ENCODE measurements around the gene SNTB2. TPM values are rescaled to one million over a fixed set of nuclear protein-coding genes. Genes with fewer than 3 reads are reported as not detected.

SNTB2 gene
- total RNA-seq, 1 donor from 2014 or later: 36.1 TPM

GRCh38 chr16:69219279-69219678 lies 32.3 kb downstream of the SNTB2 start:
- no peak for DNase-seq
- intact Hi-C loops (cut with DNase I): no loop called here
- Histone ChIP-seq H3K4me1 (peaks cover 25% of the 10 kb centered on the region), H3K4me3 (no peak overlapping the region), H3K36me3 (no peaks in the 10 kb centered on the region), H3K27me3 (ENCODE audit: low read depth) (no peaks in the 10 kb centered on the region), H3K9me3 (no peaks in the 10 kb centered on the region), H3K27ac (no peak overlapping the region)
- TF ChIP-seq CTCF (IDR thresholded peaks at IDR 0.05): no peak
- no peak for ATAC-seq

GRCh38 chr16:69223882-69224281 lies 36.9 kb downstream of the SNTB2 start:
- H3K27ac ChIP-seq: no peak overlapping the region

GRCh38 chr16:69225121-69225520 lies 38.2 kb downstream of the SNTB2 start:
- DNase-seq (no peak), ATAC-seq (peak in 1 of 2 donors; percentile 35)
- intact Hi-C loops (cut with DNase I): no loop called here
- Histone ChIP-seq H3K4me3 (no peak overlapping the region), H3K4me1 (peaks cover 15% of the 10 kb centered on the region), H3K27ac (peak overlapping the region; percentile 33), H3K9me3 (no peaks in the 10 kb centered on the region), H3K27me3 (ENCODE audit: low read depth) (no peaks in the 10 kb centered on the region), H3K36me3 (no peaks in the 10 kb centered on the region)
- TF ChIP-seq CTCF (IDR thresholded peaks at IDR 0.05): no peak

More at GRCh38 chr16:69223882-69224281, 36.9 kb downstream of the SNTB2 start:
- DNase-seq (no peak), ATAC-seq (no peak)
- intact Hi-C loops (cut with DNase I): no loop called here
- Histone ChIP-seq H3K4me3 (no peak overlapping the region), H3K9me3 (no peaks in the 10 kb centered on the region), H3K27me3 (ENCODE audit: low read depth) (no peaks in the 10 kb centered on the region), H3K36me3 (no peaks in the 10 kb centered on the region), H3K4me1 (peaks cover 15% of the 10 kb centered on the region)
- TF ChIP-seq CTCF (IDR thresholded peaks at IDR 0.05): no peak

- peaks cover 35% of the 10 kb centered on the region for H3K4me1 ChIP-seq
- H3K4me3 ChIP-seq: no peak overlapping the region
- no peaks in the 10 kb centered on the region for H3K36me3 ChIP-seq
- intact Hi-C loops (cut with DNase I): no loop called here
- H3K9me3 ChIP-seq: no peaks in the 10 kb centered on the region
- ATAC-seq: no peak
- no peak for TF ChIP-seq CTCF (IDR thresholded peaks at IDR 0.05)
- no peaks in the 10 kb centered on the region for H3K27me3 ChIP-seq (ENCODE audit: low read depth)
- H3K27ac ChIP-seq: no peak overlapping the region
- DNase-seq: no peak
Measured at GRCh38 chr16:69233124-69233523, 46.2 kb downstream of the SNTB2 start.

- intact Hi-C loops (cut with DNase I): no loop called here
- Histone ChIP-seq H3K27ac (no peak overlapping the region), H3K4me1 (peaks cover 43% of the 10 kb centered on the region), H3K4me3 (no peak overlapping the region), H3K27me3 (ENCODE audit: low read depth) (no peaks in the 10 kb centered on the region), H3K36me3 (no peaks in the 10 kb centered on the region), H3K9me3 (no peaks in the 10 kb centered on the region)
- ATAC-seq (no peak), DNase-seq (no peak)
- no peak for TF ChIP-seq CTCF (IDR thresholded peaks at IDR 0.05)
Measured at GRCh38 chr16:69234460-69234859, 47.5 kb downstream of the SNTB2 start.

- ATAC-seq: no peak
Measured at GRCh38 chr16:69236319-69236718, 49.4 kb downstream of the SNTB2 start.

More at GRCh38 chr16:69236319-69236718, 49.4 kb downstream of the SNTB2 start:
- Histone ChIP-seq H3K27ac (no peak overlapping the region), H3K4me1 (peaks cover 50% of the 10 kb centered on the region), H3K4me3 (no peak overlapping the region), H3K36me3 (no peaks in the 10 kb centered on the region), H3K9me3 (no peaks in the 10 kb centered on the region), H3K27me3 (ENCODE audit: low read depth) (no peaks in the 10 kb centered on the region)
- no peak for TF ChIP-seq CTCF (IDR thresholded peaks at IDR 0.05)
- intact Hi-C loops (cut with DNase I): no loop called here
- no peak for DNase-seq

Measured in lower lobe of right lung (tissue), 2 donors.